H1 (cell line): Measurements from ENCODE around the gene ZDHHC22. TPM values are rescaled to one million over a fixed set of nuclear protein-coding genes. Genes with fewer than 3 reads are reported as not detected.

Experiments
- CTCF ChIA-PET: fragments of 300-600 bp; sonication (Branson Sonifier 250); formaldehyde crosslinking; loops from one replicate; lab custom pipeline; 2021; ENCODE audit not compliant: partially characterized antibody; lab: Charles Lee
- POLR2A ChIA-PET: fragments of 300-600 bp; sonication (Branson Sonifier 250); formaldehyde crosslinking; loops from one replicate; lab custom pipeline; 2021; ENCODE audit warnings: inconsistent platforms; ENCODE audit not compliant: partially characterized antibody; lab: Charles Lee
- DNase-seq, 2 experiments: peaks; one replicate each; pipeline versions ENCODE4 v3.0.0 to v3.0.0-alpha.2; 2010 to 2022; ENCODE audit warnings: low spot score in 2 of 2, low read depth in 1 of 2, mixed read lengths in 1 of 2
- FAIRE-seq: peaks from 2 replicates; lab custom pipeline; 2011; peaks lifted over from hg19 to GRCh38; lab: Jason Lieb, UNC
- H2AFZ ChIP-seq: 2 replicates; pipeline ENCODE4 v1.8.1; 2012; ENCODE audit warnings: low read length, inconsistent platforms
- H2AK5ac ChIP-seq: 2 replicates; pipeline ENCODE4 v1.6.1; 2013; ENCODE audit warnings: low read depth, low read length
- H2BK120ac ChIP-seq: replicated peaks from 2 replicates; pipeline ENCODE3; 2013; ENCODE audit warnings: low read depth, low read length, inconsistent platforms
- H2BK12ac ChIP-seq: 2 replicates; pipeline ENCODE4 v1.6.1; 2013; ENCODE audit warnings: low read depth, low read length
- H2BK15ac ChIP-seq: 2 replicates; pipeline ENCODE4 v1.6.1; 2013; ENCODE audit warnings: low read length
- H2BK20ac ChIP-seq: 2 replicates; pipeline ENCODE4 v1.6.1; 2013; ENCODE audit warnings: low read length
- H2BK5ac ChIP-seq: 2 replicates; pipeline ENCODE4 v1.6.1; 2013; ENCODE audit warnings: low read depth, low read length
- H3K14ac ChIP-seq: 2 replicates; pipeline ENCODE4 v1.6.1; 2013; ENCODE audit warnings: inconsistent platforms; ENCODE audit not compliant: insufficient read length
- H3K18ac ChIP-seq: 2 replicates; pipeline ENCODE4 v1.6.1; 2013; ENCODE audit warnings: low read length; ENCODE audit errors: extremely low read depth
- H3K23ac ChIP-seq: 2 replicates; pipeline ENCODE4 v1.6.1; 2013; ENCODE audit warnings: inconsistent platforms; ENCODE audit not compliant: insufficient read length
- H3K23me2 ChIP-seq: 2 replicates; pipeline ENCODE4 v1.6.1; 2013; ENCODE audit warnings: low read depth, low read length
- H3K27ac ChIP-seq: 2 replicates; pipeline ENCODE4 v1.6.1; 2011; ENCODE audit warnings: low read depth, low read length, inconsistent platforms
- H3K27me3 ChIP-seq, 4 experiments: replicated peaks in 1 of 4; 1 replicate in 1 of 4; 2 replicates in 3 of 4; pipeline versions ENCODE4 v1.6.1 to v1.8.1; 2011 to 2013; ENCODE audit warnings: low read length in 3 of 4, mild to moderate bottlenecking in 3 of 4, inconsistent platforms in 2 of 4, mixed read lengths in 2 of 4, moderate library complexity in 1 of 4; ENCODE audit not compliant: control insufficient read depth in 3 of 4, insufficient read depth in 3 of 4; ENCODE audit errors: extremely low read depth in 1 of 4
- H3K36me3 ChIP-seq, 4 experiments: 2 replicates each; pipeline versions ENCODE4 v1.6.1 to v1.8.1; 2011 to 2013; ENCODE audit warnings: mild to moderate bottlenecking in 4 of 4, low read length in 3 of 4, moderate library complexity in 2 of 4, control low read depth in 1 of 4, inconsistent platforms in 1 of 4; ENCODE audit not compliant: insufficient read depth in 4 of 4, control insufficient read depth in 2 of 4
- H3K4ac ChIP-seq: replicated peaks from 2 replicates; pipeline ENCODE3; 2013; ENCODE audit warnings: low read length, low read depth, mixed read lengths, inconsistent platforms; ENCODE audit not compliant: insufficient read length
- H3K4me1 ChIP-seq, 4 experiments: replicated peaks in 1 of 4; 1 replicate in 1 of 4; 2 replicates in 3 of 4; pipeline versions ENCODE4 v1.6.1 to v1.8.1; 2011 to 2013; ENCODE audit warnings: low read length in 3 of 4, inconsistent platforms in 2 of 4, mixed read lengths in 1 of 4; ENCODE audit not compliant: insufficient read depth in 4 of 4, control insufficient read depth in 3 of 4
- H3K4me2 ChIP-seq, 2 experiments: 2 replicates each; pipeline versions ENCODE4 v1.6.1 to v1.8.1; 2011 to 2013; ENCODE audit warnings: low read depth in 2 of 2, low read length in 2 of 2, control low read depth in 1 of 2, inconsistent platforms in 1 of 2, mild to moderate bottlenecking in 1 of 2; ENCODE audit not compliant: insufficient read depth in 1 of 2
- H3K4me3 ChIP-seq, 4 experiments: fragments of 200-600, 300-600 bp in 1 of 4; sonication (generic), shearing (Covaris generic), sonication (Bioruptor Twin) in 1 of 4; 2 replicates each; pipeline versions ENCODE4 v1.5.1 to v1.8.1; 2011 to 2016; ENCODE audit warnings: low read length in 4 of 4, low read depth in 3 of 4, control low read depth in 2 of 4, inconsistent platforms in 2 of 4, mild to moderate bottlenecking in 2 of 4, mixed read lengths in 1 of 4, moderate library complexity in 1 of 4; ENCODE audit not compliant: insufficient read depth in 2 of 4; ENCODE audit errors: extremely low read depth in 1 of 4
- H3K56ac ChIP-seq: replicated peaks from 2 replicates; pipeline ENCODE3; 2013; ENCODE audit warnings: low read depth, mild to moderate bottlenecking, mixed read lengths, low read length, inconsistent platforms; ENCODE audit not compliant: insufficient read length
- H3K79me1 ChIP-seq: 2 replicates; pipeline ENCODE4 v1.6.1; 2013; ENCODE audit warnings: low read depth, low read length, control low read depth
- H3K79me2 ChIP-seq, 2 experiments: 2 replicates each; pipeline versions ENCODE4 v1.6.1 to v1.8.1; 2012 to 2013; ENCODE audit warnings: low read length in 2 of 2, mild to moderate bottlenecking in 2 of 2, inconsistent platforms in 1 of 2; ENCODE audit not compliant: insufficient read depth in 2 of 2, control insufficient read depth in 1 of 2
- H3K9ac ChIP-seq, 4 experiments: replicated peaks in 1 of 4; 1 replicate in 1 of 4; 2 replicates in 3 of 4; pipeline versions ENCODE4 v1.6.1 to v1.8.1; 2011 to 2013; ENCODE audit warnings: low read depth in 3 of 4, low read length in 3 of 4, control low read depth in 2 of 4, mild to moderate bottlenecking in 2 of 4, moderate library complexity in 2 of 4, inconsistent platforms in 1 of 4; ENCODE audit errors: extremely low read depth in 1 of 4
- H3K9me3 ChIP-seq, 2 experiments: 2 replicates each; pipeline versions ENCODE4 v1.6.1 to v1.8.1; 2012 to 2013; ENCODE audit warnings: mild to moderate bottlenecking in 2 of 2, moderate library complexity in 2 of 2, control low read depth in 1 of 2, inconsistent platforms in 1 of 2, low read depth in 1 of 2, low read length in 1 of 2, mixed read lengths in 1 of 2; ENCODE audit not compliant: insufficient read depth in 2 of 2
- H4K20me1 ChIP-seq, 2 experiments: replicated peaks in 1 of 2; 2 replicates each; pipeline versions ENCODE3 to v1.8.1; 2011 to 2013; ENCODE audit warnings: inconsistent platforms in 2 of 2, low read length in 2 of 2, mild to moderate bottlenecking in 1 of 2; ENCODE audit not compliant: insufficient read depth in 2 of 2, control insufficient read depth in 1 of 2
- H4K5ac ChIP-seq: 2 replicates; pipeline ENCODE4 v1.6.1; 2013; ENCODE audit warnings: low read length, low read depth, mixed read lengths, inconsistent platforms; ENCODE audit not compliant: insufficient read length
- H4K8ac ChIP-seq: 2 replicates; pipeline ENCODE4 v1.8.0; 2013; ENCODE audit warnings: mild to moderate bottlenecking, moderate library complexity, low read length, inconsistent platforms; ENCODE audit not compliant: insufficient read depth; ENCODE audit errors: extremely low read depth
- H4K91ac ChIP-seq: replicated peaks from 2 replicates; pipeline ENCODE3; 2013; ENCODE audit warnings: low read length, mixed read lengths, inconsistent platforms; ENCODE audit not compliant: insufficient read length
- ATF3 ChIP-seq: IDR thresholded peaks from 2 replicates; pipeline ENCODE4 v1.6.1; 2011; ENCODE audit warnings: low read depth, mild to moderate bottlenecking, low read length; ENCODE audit not compliant: insufficient read depth
- BACH1 ChIP-seq: IDR thresholded peaks from 2 replicates; pipeline ENCODE4 v1.6.1; 2012; ENCODE audit warnings: low read length, improper control_type of control experiment
- BCL11A ChIP-seq, 2 experiments: IDR thresholded peaks; one replicate each; pipeline ENCODE4 v1.6.1; 2011; ENCODE audit warnings: low read depth in 2 of 2, low read length in 2 of 2, mild to moderate bottlenecking in 2 of 2
- EZH2 ChIP-seq: fragments of 200-600 bp; sonication (generic); IDR thresholded peaks from 2 replicates; pipeline ENCODE4 v1.7.1; 2012; ENCODE audit warnings: low read depth, mild to moderate bottlenecking, moderate library complexity, low read length, inconsistent platforms; ENCODE audit not compliant: severe bottlenecking
- HDAC2 ChIP-seq, 2 experiments: fragments of 300-600 bp in 1 of 2; sonication (generic) in 1 of 2; IDR thresholded peaks; 2 replicates each; pipeline ENCODE4 v1.6.1; 2011 to 2012; ENCODE audit warnings: low read depth in 2 of 2, low read length in 2 of 2, mild to moderate bottlenecking in 2 of 2, moderate library complexity in 2 of 2, borderline replicate concordance in 1 of 2, inconsistent platforms in 1 of 2
- MAX ChIP-seq: IDR thresholded peaks from 2 replicates; pipeline ENCODE4 v1.6.1; 2012; ENCODE audit warnings: inconsistent platforms
- PHF8 ChIP-seq: fragments of 200-600 bp; sonication (generic); conservative IDR thresholded peaks from 2 replicates; pipeline ENCODE4 v1.7.1; 2012; ENCODE audit warnings: low read depth, mild to moderate bottlenecking, inconsistent platforms, low read length, moderate library complexity
- RNF2 ChIP-seq: fragments of 200-900, 300-1000 bp; sonication (generic); IDR thresholded peaks from 2 replicates; pipeline ENCODE4 v1.7.1; 2016; ENCODE audit warnings: borderline replicate concordance, low read depth, mild to moderate bottlenecking, antibody characterized with exemption, low read length; ENCODE audit not compliant: poor library complexity, severe bottlenecking; ENCODE audit errors: missing control alignments
- SIN3A ChIP-seq, 2 experiments: IDR thresholded peaks in 1 of 2; conservative IDR thresholded peaks in 1 of 2; 2 replicates each; pipeline ENCODE4 v1.6.1; 2011 to 2012; ENCODE audit warnings: low read length in 2 of 2, improper control_type of control experiment in 1 of 2, low read depth in 1 of 2, mild to moderate bottlenecking in 1 of 2
- SIX5 ChIP-seq: IDR thresholded peaks from 2 replicates; pipeline ENCODE4 v1.6.1; 2011; ENCODE audit warnings: mild to moderate bottlenecking, low read depth, low read length
- WGBS, 2 experiments: shearing (Covaris generic) in 1 of 2; methylation state at CpG; one replicate each; pipeline versions ENCODE4 v1.1.6 to v1.1.7; 2013 to 2015; ENCODE audit warnings: low lambda C conversion rate in 2 of 2, mixed read lengths in 2 of 2, inconsistent platforms in 1 of 2, low coverage in 1 of 2, missing lambda C conversion rate in 1 of 2; ENCODE audit not compliant: insufficient replicate concordance in 2 of 2, insufficient coverage in 1 of 2, insufficient read length in 1 of 2; ENCODE audit errors: extremely low coverage in 1 of 2, missing lambda C conversion rate in 1 of 2; 5-methylcytosine and 5-hydroxymethylcytosine counted together
- polyA plus RNA-seq, 7 experiments: library from polyadenylated mRNA; depleted of rRNA in 3 of 7; stranded (reverse) in 5 of 7; unstranded in 2 of 7; fragments of >200 nt in 5 of 7; fragments of 200-250 nt in 2 of 7; gene quantifications; 1 replicate in 5 of 7; 2 replicates in 1 of 7; 4 replicates in 1 of 7; pipeline versions ENCODE4 v1.2.1 to v1.2.3, GENCODE V29; 2011 to 2013; ENCODE audit warnings: missing spikeins in 2 of 7, mixed read lengths in 2 of 7
- total RNA-seq: library from RNA; stranded (reverse); fragmentation: NEBNext Ultra II Directional; extraction: Animal tissue kit (Norgen Biotek cat#: 25700); gene quantifications from 2 replicates; pipeline ENCODE4 v1.2.1, GENCODE V29; 2021

Gene ZDHHC22
- total and polyA plus RNA-seq, 2 of the 8 experiments (the other 6 are each of a cell fraction or from before 2014, with no cell fraction given) = 23.8 to 55.2 TPM

DNA sequence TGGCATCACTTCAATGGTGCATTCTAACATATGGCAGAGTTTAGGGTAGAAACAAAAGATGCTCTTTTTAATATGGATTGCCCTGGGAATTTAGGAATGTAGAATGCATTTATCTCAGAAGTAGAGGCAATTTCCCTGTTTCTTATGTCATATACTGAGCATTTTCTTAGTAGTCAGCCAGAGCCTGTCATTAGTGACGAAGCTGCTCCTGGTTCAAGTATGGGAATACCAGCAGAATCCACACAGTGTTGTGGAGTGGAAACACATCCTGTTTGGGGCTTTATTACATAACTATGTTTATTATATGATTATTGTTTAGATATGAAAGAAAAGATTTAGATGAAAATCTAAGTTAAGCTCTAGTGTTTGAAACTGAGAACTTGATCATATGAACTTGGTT, 31.3 kb downstream of the ZDHHC22 start:
- Histone ChIP-seq H3K79me1 (no peaks in the 10 kb centered on the region), H2BK20ac (peak overlapping the region; percentile 88), H3K23me2 (no peaks in the 10 kb centered on the region), H3K27ac (0 out of 2 replicates have a peak overlapping the region, but pooled peaks have one; percentile 2), H2BK120ac (peak overlapping the region; percentile 94), H4K20me1 (no peaks in the 10 kb centered on the region), H3K56ac (no peak overlapping the region), H3K18ac (no peak overlapping the region), H2BK15ac (no peak overlapping the region), H3K27me3 (no peaks in the 10 kb centered on the region), H4K5ac (no peak overlapping the region), H4K8ac (no peak overlapping the region), H3K9ac (no peak overlapping the region), H3K9me3 (no peaks in the 10 kb centered on the region), H3K79me2 (peaks cover 0 to 26% of the 10 kb centered on the region in 2 experiments; a peak in 2 of 4 replicates), H3K23ac (no peak overlapping the region), H3K4me1 (peaks cover 0 to 23% (median 15%) of the 10 kb centered on the region in 4 experiments), H2BK5ac (0 out of 2 replicates have a peak overlapping the region, but pooled peaks have one; percentile 63), H3K4ac (no peak overlapping the region), H4K91ac (peak overlapping the region; percentile 69), H2BK12ac (no peak overlapping the region; the same call in 1 of the 2 replicates), H2AK5ac (0 out of 2 replicates have a peak overlapping the region, but pooled peaks have one; percentile 43), H3K4me3 (peak overlapping the region in 1 of 4 experiments; percentile 39; a peak in 2 of 8 replicates), H2AFZ (no peak overlapping the region), H3K4me2 (peak overlapping the region; percentile 14 to 43; a peak in 2 of 4 replicates), H3K14ac (no peak overlapping the region), H3K36me3 (peaks cover 10 to 52% (median 27%) of the 10 kb centered on the region in 4 experiments)
- FAIRE-seq = no peak
- CTCF ChIA-PET = interaction anchor here (0.7 to 56.8 kb wide), 7 partner anchors 2 to 235 kb away, joined by 3 to 1490 read pairs (median 4); partner anchors contain the start of genes CIPC and ZDHHC22
- POLR2A ChIA-PET = interaction anchor here (0.7 to 6.0 kb wide), 8 partner anchors 8 to 165 kb away, joined by 3 to 69 read pairs (median 6); partner anchors contain the start of genes CIPC and ZDHHC22
- 88% methylated on average over 1 of the region's 1 CpG; no CpG with 5 or more reads in 1 of the 2 experiments for WGBS, 2 experiments
- no peak for DNase-seq
- TF ChIP-seq ATF3 (no peak), SIN3A (conservative IDR thresholded peaks at IDR 0.05 in 1 of 2, IDR thresholded peaks at IDR 0.05 in 1 of 2; ENCODE audit: low read depth in 1 of 2, low read length in 2 of 2) (no peak), PHF8 (no peak), HDAC2 (IDR thresholded peaks at IDR 0.05; ENCODE audit: borderline replicate concordance in 1 of 2, low read depth in 2 of 2, low read length in 2 of 2) (no peak), BACH1 (no peak), SIX5 (no peak), MAX (no peak), BCL11A (IDR thresholded peaks at IDR 0.05; ENCODE audit: low read depth in 2 of 2, low read length in 2 of 2) (no peak), RNF2 (no peak), EZH2 (no peak)
